GM12878 (cell line): ENCODE data around the gene DDIT3.

Experiments
- BCLAF1 ChIP-seq: fragments of 450-650 bp; IDR thresholded peaks from 2 replicates; pipeline ENCODE4 v1.6.1; 2017; ENCODE audit warnings: antibody characterized with exemption, mild to moderate bottlenecking, moderate library complexity
- CHD4 ChIP-seq: fragments of 200-600 bp; sonication (generic); IDR thresholded peaks from 2 replicates; pipeline ENCODE4 v1.6.1; 2016; ENCODE audit warnings: mild to moderate bottlenecking
- CTCF ChIP-seq, 3 experiments: IDR thresholded peaks in 2 of 3; conservative IDR thresholded peaks in 1 of 3; 2 replicates each; pipeline ENCODE4 v1.5.1; 2011; ENCODE audit warnings: low read depth in 3 of 3, low read length in 3 of 3, mild to moderate bottlenecking in 3 of 3, control low read depth in 2 of 3, moderate library complexity in 2 of 3, inconsistent platforms in 1 of 3, mixed read lengths in 1 of 3; ENCODE audit not compliant: control insufficient read depth in 2 of 3, insufficient read depth in 1 of 3; ENCODE audit errors: extremely low read depth in 1 of 3
- EZH2 ChIP-seq: IDR thresholded peaks from 2 replicates; pipeline ENCODE4 v1.6.1; 2012; ENCODE audit warnings: low read depth, mild to moderate bottlenecking, control low read depth, inconsistent platforms, low read length, borderline replicate concordance; ENCODE audit not compliant: control insufficient read depth
- NR2F1 ChIP-seq: fragments of 450-650 bp; conservative IDR thresholded peaks from 2 replicates; pipeline ENCODE4 v1.6.1; 2017; ENCODE audit warnings: mild to moderate bottlenecking
- NRF1 ChIP-seq: conservative IDR thresholded peaks from 2 replicates; pipeline ENCODE4 v1.6.1; 2011; ENCODE audit warnings: mild to moderate bottlenecking, low read depth, low read length, improper control_type of control experiment
- POLR2A ChIP-seq: IDR thresholded peaks from 2 replicates; pipeline ENCODE4 v1.6.1; 2011; ENCODE audit warnings: low read depth, mild to moderate bottlenecking, low read length
- POLR2AphosphoS5 ChIP-seq: IDR thresholded peaks from 2 replicates; pipeline ENCODE4 v1.6.1; 2011; ENCODE audit warnings: mild to moderate bottlenecking, low read length, inconsistent platforms
- RELA ChIP-seq: fragments of 450-650 bp; IDR thresholded peaks from 2 replicates; pipeline ENCODE4 v1.8.0; 2014; ENCODE audit warnings: borderline replicate concordance; ENCODE audit not compliant: partially characterized antibody
- RFX5 ChIP-seq: IDR thresholded peaks from 2 replicates; pipeline ENCODE4 v1.6.1; 2011; ENCODE audit warnings: low read depth, low read length, improper control_type of control experiment
- SUZ12 ChIP-seq: fragments of 200-600 bp; sonication (generic); IDR thresholded peaks from one replicate; pipeline ENCODE4 v1.6.1; 2018; ENCODE audit warnings: antibody characterized with exemption, mild to moderate bottlenecking; ENCODE audit not compliant: unreplicated experiment
- ZBTB33 ChIP-seq: fragments of 450-650 bp; IDR thresholded peaks from 2 replicates; pipeline ENCODE4 v1.6.1; 2017; ENCODE audit warnings: mild to moderate bottlenecking
- ZNF384 ChIP-seq: IDR thresholded peaks from 2 replicates; pipeline ENCODE4 v1.6.1; 2012; ENCODE audit warnings: low read depth, mild to moderate bottlenecking, low read length, improper control_type of control experiment, borderline replicate concordance
- TF ChIP-seq, protein P1 (sequence below): IDR thresholded peaks from 2 replicates; pipeline ENCODE4 v1.6.1; 2011; ENCODE audit warnings: low read depth, mild to moderate bottlenecking, low read length, moderate library complexity, borderline replicate concordance; ENCODE audit errors: extremely low read depth

- TF ChIP-seq ZNF384: no peak
- no peak for TF ChIP-seq NR2F1
- TF ChIP-seq, protein P1, sequence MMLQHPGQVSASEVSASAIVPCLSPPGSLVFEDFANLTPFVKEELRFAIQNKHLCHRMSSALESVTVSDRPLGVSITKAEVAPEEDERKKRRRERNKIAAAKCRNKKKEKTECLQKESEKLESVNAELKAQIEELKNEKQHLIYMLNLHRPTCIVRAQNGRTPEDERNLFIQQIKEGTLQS: no peak
- TF ChIP-seq SUZ12: no peak
- TF ChIP-seq POLR2A: no peak
- TF ChIP-seq EZH2: no peak
- no peak for TF ChIP-seq CTCF (IDR thresholded peaks at IDR 0.05 in 2 of 3, conservative IDR thresholded peaks at IDR 0.05 in 1 of 3; ENCODE audit: control insufficient read depth in 2 of 3, extremely low read depth in 1 of 3, insufficient read depth in 1 of 3, low read depth in 3 of 3, low read length in 3 of 3)
- no peak for TF ChIP-seq RFX5
- TF ChIP-seq BCLAF1: no peak
- no peak for TF ChIP-seq ZBTB33
- TF ChIP-seq POLR2AphosphoS5: 0 out of 2 replicates have a peak, but pooled peaks have one; percentile 26
- no peak for TF ChIP-seq RELA
- no peak for TF ChIP-seq CHD4
- TF ChIP-seq NRF1: no peak
Observed at GRCh38 chr12:57513266-57513665, 7.0 kb downstream of the DDIT3 start.
